Panc1 (cell line): ENCODE measurements around the gene P2RX3. TPM values are rescaled to one million over a fixed set of nuclear protein-coding genes. Genes with fewer than 3 reads are reported as not detected.

ENCODE experiments used
- ATAC-seq: fragments of 200-7000 bp; cut with Tn5 transposase; 2 replicates; pipeline ENCODE4 v1.9.1; 2020; ENCODE audit warnings: mild to moderate bottlenecking, moderate library complexity
- BruUV-seq: library from RNA; stranded (reverse); fragments of 400-500 nt; replicated peaks from 2 replicates; lab custom pipeline; 2021; lab: Mats Ljungman, UMichigan
- CTCF ChIA-PET: fragments of 300-600 bp; sonication (Branson Sonifier 250); formaldehyde crosslinking; loops from one replicate; lab custom pipeline; 2022; ENCODE audit warnings: antibody characterized with exemption; lab: Charles Lee
- POLR2A ChIA-PET: fragments of 300-600 bp; sonication (Branson Sonifier 250); formaldehyde crosslinking; loops from one replicate; lab custom pipeline; 2022; ENCODE audit warnings: antibody characterized with exemption; lab: Charles Lee
- DNase-seq: peaks from one replicate; pipeline ENCODE4 v3.0.0-alpha.2; 2010; ENCODE audit warnings: low read depth, low spot score
- H3K27ac ChIP-seq: 2 replicates; pipeline ENCODE4 v1.5.1; 2011; ENCODE audit warnings: mild to moderate bottlenecking, low read length, inconsistent platforms
- H3K27me3 ChIP-seq: fragments of 200-500 bp; sonication (Bioruptor generic); 2 replicates; pipeline ENCODE4 v1.6.0; 2014; ENCODE audit warnings: low read length, inconsistent platforms; ENCODE audit not compliant: control insufficient read depth, insufficient read depth
- H3K36me3 ChIP-seq: fragments of 200-500 bp; sonication (Bioruptor generic); 2 replicates; pipeline ENCODE4 v1.5.1; 2014; ENCODE audit warnings: inconsistent platforms, mild to moderate bottlenecking, low read length, moderate library complexity; ENCODE audit not compliant: control insufficient read depth, insufficient read depth
- H3K4me1 ChIP-seq: 2 replicates; pipeline ENCODE4 v1.5.1; 2011; ENCODE audit warnings: inconsistent platforms, mild to moderate bottlenecking, low read length, moderate library complexity; ENCODE audit not compliant: control insufficient read depth, insufficient read depth
- H3K4me3 ChIP-seq, 2 experiments: 2 replicates each; pipeline ENCODE4 v1.5.1; 2011 to 2012; ENCODE audit warnings: low read depth in 2 of 2, low read length in 2 of 2, mild to moderate bottlenecking in 2 of 2, inconsistent platforms in 1 of 2, moderate library complexity in 1 of 2
- H3K9me3 ChIP-seq: fragments of 200-500 bp; sonication (Bioruptor generic); 2 replicates; pipeline ENCODE4 v1.5.1; 2014; ENCODE audit warnings: low read depth, mild to moderate bottlenecking, inconsistent platforms, low read length, moderate library complexity; ENCODE audit not compliant: control insufficient read depth, insufficient read depth
- CTCF ChIP-seq: fragments of 450-650 bp; IDR thresholded peaks from 2 replicates; pipeline ENCODE4 v1.5.1; 2017; ENCODE audit warnings: mild to moderate bottlenecking
- POLR2AphosphoS5 ChIP-seq: IDR thresholded peaks from 2 replicates; pipeline ENCODE4 v1.6.1; 2012; ENCODE audit warnings: mild to moderate bottlenecking, low read depth, low read length, moderate library complexity
- REST ChIP-seq, 2 experiments: IDR thresholded peaks; 2 replicates each; pipeline ENCODE4 v1.6.1; 2011 to 2012; ENCODE audit warnings: low read depth in 2 of 2, control low read depth in 1 of 2, low read length in 1 of 2, mild to moderate bottlenecking in 1 of 2, moderate library complexity in 1 of 2; ENCODE audit not compliant: insufficient read depth in 1 of 2
- SIN3A ChIP-seq: IDR thresholded peaks from 2 replicates; pipeline ENCODE4 v1.6.1; 2012; ENCODE audit warnings: low read depth, mild to moderate bottlenecking, low read length, moderate library complexity, borderline replicate concordance; ENCODE audit not compliant: insufficient read depth
- TCF7L2 ChIP-seq: IDR thresholded peaks from 2 replicates; pipeline ENCODE4 v1.6.1; 2011; ENCODE audit warnings: mild to moderate bottlenecking, low read depth, low read length, inconsistent platforms
- in situ Hi-C: cut with HindIII; loops from 2 replicates; pipeline ENCODE4 v1.10.0; 2016; ENCODE audit warnings: low sequenced_read_pairs, low pct_unique_long_range_greater_than_20kb
- intact Hi-C: fragments of 100-400 bp; cut with micrococcal nuclease; formaldehyde crosslinking; loops from one replicate; pipeline ENCODE4 v1.10.0; 2022; ENCODE audit not compliant: unreplicated experiment
- total RNA-seq: library from RNA; stranded (reverse); gene quantifications from one replicate; pipeline ENCODE4 v1.2.1, GENCODE V29; 2021; ENCODE audit not compliant: unreplicated experiment

The P2RX3 gene
- total RNA-seq, 1 experiment from 2014 or later: not detected

GRCh38 chr11:57331720-57332119 lies 6.4 kb upstream of the P2RX3 start:
- ATAC-seq (no peak), DNase-seq (no peak)
- in situ Hi-C loops: no loop called here
- no peak overlapping the region for H3K27ac ChIP-seq
- intact Hi-C loops: no loop called here
- H3K27me3 ChIP-seq: no peaks in the 10 kb centered on the region
- ChIA-PET POLR2A (no interaction called here), CTCF (no interaction called here)
- TF ChIP-seq CTCF (no peak), SIN3A (no peak), POLR2AphosphoS5 (no peak), TCF7L2 (no peak), REST (IDR thresholded peaks at IDR 0.05; ENCODE audit: insufficient read depth in 1 of 2, low read depth in 2 of 2, low read length in 1 of 2) (no peak)
- H3K9me3 ChIP-seq: no peaks in the 10 kb centered on the region
- no peak overlapping the region for H3K4me3 ChIP-seq
- no TSS peak for BruUV-seq
- H3K36me3 ChIP-seq: peaks cover 23% of the 10 kb centered on the region; the same call in 1 of the 2 replicates
- H3K4me1 ChIP-seq: peaks cover 22% of the 10 kb centered on the region

- TSS peak; percentile 78 for BruUV-seq
- POLR2A ChIA-PET: no interaction called here
- H3K27ac ChIP-seq: no peak overlapping the region
- intact Hi-C loops (no loop called here), in situ Hi-C loops (no loop called here)
- no peak overlapping the region for H3K4me3 ChIP-seq
- no peaks in the 10 kb centered on the region for H3K9me3 ChIP-seq
- no peak for ATAC-seq
- TF ChIP-seq POLR2AphosphoS5 (no peak), SIN3A (no peak), REST (IDR thresholded peaks at IDR 0.05; ENCODE audit: insufficient read depth in 1 of 2, low read depth in 2 of 2, low read length in 1 of 2) (no peak), TCF7L2 (no peak), CTCF (no peak)
- no peaks in the 10 kb centered on the region for H3K27me3 ChIP-seq
- CTCF ChIA-PET: interaction anchor here (0.6 kb wide), 1 partner anchor 10 kb away, joined by 5 read pairs; no protein-coding TSS in a partner anchor
- DNase-seq: no peak
- peaks cover 22% of the 10 kb centered on the region for H3K4me1 ChIP-seq
- peaks cover 14% of the 10 kb centered on the region; the same call in 1 of the 2 replicates for H3K36me3 ChIP-seq
Observed at GRCh38 chr11:57332694-57333440, 5.3 kb upstream of the P2RX3 start.
